Epithelial cell of proximal tubule (primary cell): ENCODE results near the gene SLC41A3. TPM values are rescaled to one million over a fixed set of nuclear protein-coding genes. Genes with fewer than 3 reads are reported as not detected.
"Not testable (repeated sequence)": the region's sequence is repeated elsewhere in the genome, so short reads cannot be mapped to it uniquely, and the experiment has no call there.

Experiments used
- DNase-seq: peaks from one replicate; pipeline ENCODE4 v3.0.0-alpha.2; 2011; ENCODE audit warnings: low read depth
- H3K4me3 ChIP-seq: 2 replicates; pipeline ENCODE4 v1.5.1; 2011; ENCODE audit warnings: low read depth, mild to moderate bottlenecking, low read length
- CTCF ChIP-seq: conservative IDR thresholded peaks from 2 replicates; pipeline ENCODE4 v1.5.1; 2012; ENCODE audit warnings: low read depth, mild to moderate bottlenecking, low read length
- total RNA-seq: library from RNA; depleted of rRNA; stranded (reverse); fragments of >200 nt; gene quantifications from 2 replicates; pipeline ENCODE4 v1.2.3, GENCODE V29; 2015

The SLC41A3 gene
- total RNA-seq, 1 donor from 2014 or later = 41.6 TPM

- TF ChIP-seq CTCF = no peak
- DNase-seq = no peak
- no peak overlapping the region for H3K4me3 ChIP-seq
These were observed 13.8 kb downstream of the SLC41A3 start for GRCh38 chr3:126070146-126070545.

- H3K4me3 ChIP-seq = no peak overlapping the region
- DNase-seq = no peak
- no peak for TF ChIP-seq CTCF
These were observed 16.0 kb downstream of the SLC41A3 start for GRCh38 chr3:126067959-126068358.

- DNase-seq, H3K4me3 ChIP-seq: not testable (repeated sequence)
These were observed 17.2 kb downstream of the SLC41A3 start for GRCh38 chr3:126066676-126067075.

- TF ChIP-seq CTCF = no peak
- no peak overlapping the region for H3K4me3 ChIP-seq
- DNase-seq = no peak
These were observed 18.0 kb downstream of the SLC41A3 start for GRCh38 chr3:126065876-126066275.

- no peak overlapping the region for H3K4me3 ChIP-seq
- no peak for TF ChIP-seq CTCF
- no peak for DNase-seq
These were observed 19.2 kb downstream of the SLC41A3 start for GRCh38 chr3:126064627-126065258.

- H3K4me3 ChIP-seq = no peak overlapping the region
- no peak for TF ChIP-seq CTCF
- no peak for DNase-seq
These were observed 20.5 kb downstream of the SLC41A3 start for GRCh38 chr3:126063358-126063965.

GRCh38 chr3:126061301-126062032 is 22.5 kb downstream of the SLC41A3 start:
- no peak for DNase-seq
- TF ChIP-seq CTCF = no peak

More at GRCh38 chr3:126061301-126062032, 22.5 kb downstream of the SLC41A3 start:
- no peak overlapping the region for H3K4me3 ChIP-seq
